ENCODE results near the gene ZNF708. TPM values are rescaled to one million over a fixed set of nuclear protein-coding genes. Genes with fewer than 3 reads are reported as not detected.

The ZNF708 gene
- total and polyA plus RNA-seq, 2 experiments from 2014 or later: 6.7 to 17.1 TPM

DNA sequence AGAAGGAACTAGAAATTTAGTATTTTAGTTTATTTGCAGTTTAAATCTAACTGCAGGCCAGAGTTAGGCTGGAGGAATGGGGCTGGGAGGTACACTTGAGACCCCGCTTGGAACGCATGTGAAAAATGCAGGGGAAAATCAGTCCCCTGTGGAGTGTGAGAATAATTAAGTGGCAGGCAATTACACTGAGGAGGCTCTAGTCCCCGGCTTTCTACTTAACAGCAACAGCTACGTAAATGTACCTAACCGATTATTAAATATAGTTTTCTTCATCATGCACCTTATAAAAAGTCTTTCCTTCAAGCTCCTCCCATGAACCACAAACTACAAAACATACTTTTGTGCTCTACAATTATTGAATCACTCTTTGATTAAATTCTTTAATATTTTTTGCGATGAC lies 804 bp downstream of the ZNF708 start:
- H3K27me3 ChIP-seq: no peaks in the 10 kb centered on the region
- peak; percentile 8 to 49 for DNase-seq (ENCODE audit: low read depth in 1 of 2, low spot score in 1 of 2)
- H3K9me3 ChIP-seq (ENCODE audit: low read depth): no peaks in the 10 kb centered on the region
- TF ChIP-seq, protein P1, sequence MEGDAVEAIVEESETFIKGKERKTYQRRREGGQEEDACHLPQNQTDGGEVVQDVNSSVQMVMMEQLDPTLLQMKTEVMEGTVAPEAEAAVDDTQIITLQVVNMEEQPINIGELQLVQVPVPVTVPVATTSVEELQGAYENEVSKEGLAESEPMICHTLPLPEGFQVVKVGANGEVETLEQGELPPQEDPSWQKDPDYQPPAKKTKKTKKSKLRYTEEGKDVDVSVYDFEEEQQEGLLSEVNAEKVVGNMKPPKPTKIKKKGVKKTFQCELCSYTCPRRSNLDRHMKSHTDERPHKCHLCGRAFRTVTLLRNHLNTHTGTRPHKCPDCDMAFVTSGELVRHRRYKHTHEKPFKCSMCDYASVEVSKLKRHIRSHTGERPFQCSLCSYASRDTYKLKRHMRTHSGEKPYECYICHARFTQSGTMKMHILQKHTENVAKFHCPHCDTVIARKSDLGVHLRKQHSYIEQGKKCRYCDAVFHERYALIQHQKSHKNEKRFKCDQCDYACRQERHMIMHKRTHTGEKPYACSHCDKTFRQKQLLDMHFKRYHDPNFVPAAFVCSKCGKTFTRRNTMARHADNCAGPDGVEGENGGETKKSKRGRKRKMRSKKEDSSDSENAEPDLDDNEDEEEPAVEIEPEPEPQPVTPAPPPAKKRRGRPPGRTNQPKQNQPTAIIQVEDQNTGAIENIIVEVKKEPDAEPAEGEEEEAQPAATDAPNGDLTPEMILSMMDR (IDR thresholded peaks at IDR 0.05; ENCODE audit: low read depth, low read length): no peak
- H3K4me1 ChIP-seq (ENCODE audit: low read depth): peaks cover 7% of the 10 kb centered on the region
- peak overlapping the region; percentile 82 for H3K4me3 ChIP-seq
- H3K27ac ChIP-seq: peak overlapping the region; percentile 97
- peaks cover 5% of the 10 kb centered on the region for H3K36me3 ChIP-seq

DNA sequence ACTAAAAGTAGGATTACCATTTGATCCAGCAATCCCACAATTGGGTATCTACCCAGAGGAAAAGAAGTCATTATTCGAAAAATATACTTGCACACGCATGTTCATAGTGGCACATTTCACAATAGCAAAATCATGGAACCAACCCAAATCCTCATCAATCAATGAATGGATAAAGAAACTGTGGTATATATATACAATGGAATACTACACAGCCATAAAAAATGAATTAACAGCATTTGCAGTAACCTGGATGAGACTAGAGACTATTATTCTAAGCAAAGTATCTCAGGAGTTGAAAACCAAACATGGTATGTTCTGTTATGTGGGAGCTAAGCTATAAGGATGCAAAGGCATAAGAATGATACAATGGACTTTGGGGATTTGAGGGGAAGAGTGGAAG lies 3.0 kb downstream of the ZNF708 start:
- Histone ChIP-seq H3K4me3 (no peak overlapping the region), H3K4me1 (ENCODE audit: low read depth) (peaks cover 7% of the 10 kb centered on the region), H3K36me3 (peaks cover 5% of the 10 kb centered on the region), H3K27me3 (no peaks in the 10 kb centered on the region), H3K9me3 (ENCODE audit: low read depth) (no peaks in the 10 kb centered on the region), H3K27ac (no peak overlapping the region)
- TF ChIP-seq, protein P1 (IDR thresholded peaks at IDR 0.05; ENCODE audit: low read depth, low read length): no peak
- no peak for DNase-seq (ENCODE audit: low read depth in 1 of 2, low spot score in 1 of 2)

DNA sequence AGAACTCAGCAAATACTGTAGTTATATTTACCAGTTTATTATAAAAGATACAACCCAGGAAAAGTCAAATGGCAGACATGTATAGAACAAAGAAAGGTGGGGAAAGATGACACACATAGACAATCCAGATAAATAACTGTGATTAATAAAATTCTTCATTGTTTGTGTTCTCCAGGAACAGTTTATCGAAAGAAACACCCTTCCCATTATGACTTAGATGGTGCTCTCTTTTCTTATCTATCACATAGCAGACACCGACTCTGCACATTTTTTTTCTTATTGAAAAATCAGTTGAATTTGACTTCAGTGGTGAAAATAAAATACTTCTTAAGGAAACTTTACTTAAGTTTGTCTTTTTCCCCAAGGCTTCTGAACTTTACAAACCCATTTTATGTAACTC lies 6.2 kb downstream of the ZNF708 start:
- H3K4me3 ChIP-seq: no peak overlapping the region
- peaks cover 4% of the 10 kb centered on the region for H3K4me1 ChIP-seq (ENCODE audit: low read depth)
- H3K36me3 ChIP-seq: peaks cover 5% of the 10 kb centered on the region
- H3K9me3 ChIP-seq (ENCODE audit: low read depth): no peaks in the 10 kb centered on the region
- TF ChIP-seq, protein P1 (IDR thresholded peaks at IDR 0.05; ENCODE audit: low read depth, low read length): no peak
- peak in 1 of 2 donors; percentile 4 for DNase-seq (ENCODE audit: low read depth in 1 of 2, low spot score in 1 of 2)
- H3K27me3 ChIP-seq: no peaks in the 10 kb centered on the region
- H3K27ac ChIP-seq: no peak overlapping the region

DNA sequence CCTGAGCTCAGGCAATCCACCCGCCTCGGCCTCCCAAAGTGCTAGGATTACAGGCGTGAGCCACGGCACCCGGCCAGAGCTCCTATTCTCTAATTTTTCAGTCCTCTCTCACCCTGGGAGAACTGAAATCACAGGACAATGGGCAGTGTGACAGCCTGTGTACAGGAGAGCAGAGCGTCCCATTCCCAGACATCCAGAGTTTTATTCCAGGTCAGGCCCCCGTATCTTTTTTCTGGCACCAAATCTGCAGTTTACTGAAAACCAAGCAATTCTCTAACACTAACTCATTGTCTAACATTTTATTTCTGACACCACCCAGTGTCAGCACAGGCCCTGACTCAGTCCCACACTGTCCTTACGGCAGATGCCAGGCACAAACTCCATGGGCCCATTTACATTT lies 6.7 kb downstream of the ZNF708 start:
- TF ChIP-seq, protein P1 (IDR thresholded peaks at IDR 0.05; ENCODE audit: low read depth, low read length): no peak
- Histone ChIP-seq H3K4me3 (no peak overlapping the region), H3K27me3 (no peaks in the 10 kb centered on the region), H3K36me3 (peaks cover 5% of the 10 kb centered on the region), H3K27ac (peak overlapping the region; percentile 71), H3K9me3 (ENCODE audit: low read depth) (no peaks in the 10 kb centered on the region), H3K4me1 (ENCODE audit: low read depth) (no peaks in the 10 kb centered on the region)
- peak in 1 of 2 donors; percentile 64 for DNase-seq (ENCODE audit: low read depth in 1 of 2, low spot score in 1 of 2)

DNA sequence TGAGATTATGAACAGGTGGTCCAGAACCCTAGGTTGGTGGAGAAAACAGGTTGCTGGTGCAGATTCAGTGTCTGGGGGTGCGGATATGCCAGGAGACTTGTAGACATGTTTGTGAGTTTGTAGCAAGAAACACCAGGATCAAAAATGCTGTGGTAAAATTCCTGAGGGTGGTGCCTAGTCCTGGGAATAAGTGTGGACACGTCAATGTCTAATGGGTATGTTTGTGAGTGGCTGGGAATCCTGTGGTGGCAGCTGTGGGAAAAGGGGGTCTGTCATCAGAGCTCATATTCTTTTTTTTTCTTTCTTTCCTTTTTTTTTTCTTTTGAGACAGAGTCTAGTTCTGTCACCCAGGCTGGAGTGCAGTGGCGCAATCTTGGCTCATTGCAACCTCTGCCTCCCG lies 7.2 kb downstream of the ZNF708 start:
- TF ChIP-seq, protein P1 (IDR thresholded peaks at IDR 0.05; ENCODE audit: low read depth, low read length): no peak
- Histone ChIP-seq H3K4me3 (no peak overlapping the region), H3K4me1 (ENCODE audit: low read depth) (no peaks in the 10 kb centered on the region), H3K36me3 (peaks cover 5% of the 10 kb centered on the region), H3K27ac (peak overlapping the region; percentile 71), H3K9me3 (ENCODE audit: low read depth) (no peaks in the 10 kb centered on the region), H3K27me3 (no peaks in the 10 kb centered on the region)
- DNase-seq (ENCODE audit: low read depth in 1 of 2, low spot score in 1 of 2): peak; percentile 10 to 53

DNA sequence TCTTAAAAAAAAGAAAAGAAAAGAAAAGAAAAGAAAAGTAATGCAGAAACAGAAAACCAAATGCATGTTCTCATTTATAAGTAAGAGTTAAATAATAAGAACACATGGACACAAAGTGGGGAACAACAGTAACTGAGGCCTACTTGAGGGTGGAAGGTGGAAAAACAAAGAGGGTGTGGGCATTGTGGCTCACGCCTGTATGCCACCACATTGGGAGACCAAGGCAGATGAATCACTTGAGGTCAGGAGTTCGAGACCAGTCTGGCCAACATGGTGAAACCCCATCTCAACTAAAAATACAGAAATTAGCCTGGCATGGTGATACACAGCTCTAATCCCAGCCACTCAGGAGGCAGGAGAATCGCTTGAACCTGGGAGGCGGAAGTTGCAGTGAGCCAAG lies 8.1 kb downstream of the ZNF708 start:
- Histone ChIP-seq H3K36me3 (no peaks in the 10 kb centered on the region), H3K27ac (no peak overlapping the region), H3K27me3 (no peaks in the 10 kb centered on the region), H3K4me3 (no peak overlapping the region), H3K4me1 (ENCODE audit: low read depth) (no peaks in the 10 kb centered on the region), H3K9me3 (ENCODE audit: low read depth) (no peaks in the 10 kb centered on the region)
- TF ChIP-seq, protein P1 (IDR thresholded peaks at IDR 0.05; ENCODE audit: low read depth, low read length): no peak
- DNase-seq (ENCODE audit: low read depth in 1 of 2, low spot score in 1 of 2): no peak
